Activated T-cell treated with anti-CD3 and anti-CD28 coated beads, Interleukin-2, amount 50 U/mL, for 48 hours (primary cell): ENCODE data around the gene INKA1.
A peak's percentile ranks its signal among the peaks of the same experiment; 100 is the strongest.

ENCODE experiments used
- DNase-seq, 2 experiments: peaks; one replicate each; pipeline ENCODE4 v3.0.0-alpha.2; 2020

Gene INKA1

DNA sequence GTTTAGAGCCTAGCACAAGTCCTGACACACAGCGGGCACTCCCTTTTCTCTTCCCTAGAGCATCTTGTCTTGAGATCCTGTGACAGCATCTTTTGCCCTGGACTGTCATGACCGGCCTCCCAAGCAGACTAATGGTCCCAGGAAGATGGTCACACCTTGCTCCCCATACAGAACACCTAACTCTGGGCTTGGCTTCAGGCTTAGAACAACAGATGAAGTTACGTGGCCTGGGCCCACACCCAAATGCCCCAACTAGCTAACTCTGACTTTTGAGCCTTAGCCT lies 15.9 kb upstream of the INKA1 start:
- peak in 1 of 2 experiments; percentile 36 for DNase-seq

DNA sequence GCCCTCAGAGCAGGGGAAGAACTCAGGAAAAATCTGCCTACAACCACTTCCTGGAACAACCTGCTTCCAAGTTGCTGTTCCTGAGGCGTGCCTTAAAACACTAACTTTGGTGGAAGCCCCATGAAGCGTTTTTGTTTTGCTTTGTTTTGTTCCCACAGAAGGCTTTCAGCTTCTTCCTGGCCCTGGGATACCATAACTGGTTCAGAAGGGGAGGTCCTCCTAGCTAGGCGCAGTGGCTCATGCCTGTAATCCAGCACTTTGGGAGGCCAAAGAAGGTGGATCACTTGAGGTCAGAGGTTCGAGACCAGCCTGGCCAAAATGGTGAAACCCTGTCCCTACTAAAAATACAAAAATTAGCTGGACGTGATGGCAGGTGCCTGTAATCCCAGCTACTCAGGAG lies 15.5 kb upstream of the INKA1 start:
- no peak for DNase-seq

DNA sequence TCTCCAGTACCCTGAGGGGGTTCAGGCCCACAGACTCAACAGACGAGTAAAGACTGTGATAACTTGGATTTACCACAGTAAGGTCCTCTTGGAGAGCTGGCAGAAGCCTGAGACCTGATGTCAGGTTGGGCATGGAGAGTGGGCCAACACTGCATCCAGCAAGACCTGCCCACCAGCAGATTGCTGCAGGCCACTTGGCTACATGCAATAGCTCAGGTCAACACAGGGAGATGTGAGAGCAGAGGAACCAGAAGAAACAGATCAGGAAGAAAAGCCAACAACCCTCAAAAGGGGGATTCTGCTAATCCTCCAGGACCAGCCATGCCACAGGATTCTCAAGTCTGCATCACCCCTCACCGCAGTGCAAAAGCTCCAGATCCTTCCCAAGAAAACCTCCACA lies 15.0 kb upstream of the INKA1 start:
- no peak for DNase-seq

GRCh38 chr3:49790626-49791411 lies 12.2 kb upstream of the INKA1 start:
- no peak for DNase-seq

DNA sequence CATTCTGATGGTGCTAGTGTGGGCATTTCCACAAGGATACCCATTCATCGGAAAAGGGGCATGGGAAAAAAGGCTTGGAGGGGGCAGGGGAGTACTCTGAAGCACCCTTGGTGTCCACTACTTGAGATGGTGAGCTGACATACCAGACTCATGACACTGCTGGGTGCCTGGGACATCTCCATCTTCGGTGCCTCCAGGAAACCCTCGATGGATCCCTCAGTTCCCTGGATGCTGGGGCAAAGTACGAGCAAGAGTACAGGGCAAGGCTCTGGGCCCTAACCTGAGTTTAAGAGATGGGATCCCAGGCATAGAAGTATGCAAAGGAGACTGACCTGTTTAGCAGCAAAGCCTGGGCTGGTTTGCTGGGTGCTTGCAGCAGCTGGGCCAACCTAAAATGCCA lies 11.5 kb upstream of the INKA1 start:
- DNase-seq: no peak

- no peak for DNase-seq
Observed at GRCh38 chr3:49792371-49793150, 10.5 kb upstream of the INKA1 start.

DNA sequence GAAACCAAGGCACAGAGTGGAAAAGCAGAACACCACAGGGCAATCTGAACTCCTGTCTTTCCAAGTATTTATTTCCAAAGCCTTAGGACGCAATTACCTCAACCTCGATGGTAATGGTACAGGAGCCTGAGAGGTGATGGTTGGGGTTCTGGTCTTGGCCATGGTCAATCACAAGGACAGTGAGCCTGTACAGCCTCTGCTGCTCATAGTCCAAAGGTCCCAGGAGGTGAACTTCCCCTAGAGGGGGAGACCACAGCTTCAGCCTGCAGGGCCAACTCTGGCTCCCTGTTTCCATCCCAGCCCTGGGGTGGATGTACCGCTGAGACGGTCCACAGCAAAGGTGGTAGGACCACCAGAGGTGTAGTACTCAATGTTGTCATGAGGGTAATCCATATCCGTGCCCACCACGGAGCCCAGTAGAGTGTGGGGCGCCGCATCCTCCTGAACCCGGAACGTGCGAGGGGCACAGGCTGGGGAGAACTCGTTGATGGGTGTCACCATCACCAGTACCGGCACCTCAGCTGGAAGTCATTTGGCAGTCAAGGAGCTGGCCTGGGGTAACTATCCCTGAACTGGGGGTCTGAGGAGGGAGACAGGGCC lies 9.5 kb upstream of the INKA1 start:
- DNase-seq: no peak

DNA sequence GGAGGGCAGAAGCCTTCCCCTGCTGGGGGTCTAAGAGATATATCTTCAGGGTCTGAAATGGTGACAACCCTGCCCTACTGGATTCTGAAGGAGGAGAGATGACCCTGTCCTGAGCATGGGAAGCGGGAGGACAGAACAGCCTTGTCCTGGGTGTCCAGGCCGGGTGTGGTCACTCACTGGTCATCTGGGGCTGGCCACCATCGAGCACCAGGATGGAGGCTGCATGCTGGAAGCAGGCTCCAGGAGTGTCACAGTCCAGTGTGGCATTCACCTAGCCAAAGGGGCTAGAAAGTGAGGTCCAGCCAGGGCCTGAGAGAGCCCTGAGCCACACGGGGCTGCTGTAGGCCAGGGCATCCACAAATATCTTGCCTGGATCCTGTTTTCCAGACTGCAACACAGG lies 8.6 kb upstream of the INKA1 start:
- DNase-seq: no peak

- DNase-seq: no peak
Observed at GRCh38 chr3:49794926-49795905, 7.8 kb upstream of the INKA1 start.

GRCh38 chr3:49799105-49799504 lies 4.0 kb upstream of the INKA1 start:
- no peak for DNase-seq

DNA sequence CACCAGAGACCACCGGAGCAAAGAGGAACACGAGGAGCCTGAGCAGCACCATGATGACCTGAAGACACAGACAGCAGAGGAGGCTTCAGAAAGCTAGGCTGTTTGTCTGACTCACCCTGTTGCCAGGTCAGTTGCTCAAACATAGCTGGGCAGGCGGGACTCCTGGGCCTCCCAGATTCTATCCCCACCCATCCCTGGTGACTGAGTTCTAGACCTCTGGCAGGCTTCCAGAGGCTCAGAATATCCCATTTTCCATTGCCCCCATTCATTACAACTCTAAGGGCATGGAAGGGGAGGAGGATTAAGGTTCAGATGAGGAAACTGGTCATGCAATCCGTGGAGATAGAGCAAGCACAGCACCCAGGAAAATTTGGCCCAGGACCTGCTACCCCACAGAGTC lies 3.3 kb upstream of the INKA1 start, which contains the start of gene CDHR4:
Gene CDHR4, minus strand, starts transcription at position 113 of the 400 bp plus-strand sequence. Its CDS starts 61 bp downstream, at position 52.
- no peak for DNase-seq

GRCh38 chr3:49801160-49801559 lies 1.9 kb upstream of the INKA1 start:
- DNase-seq: no peak

- peak; percentile 65 to 66 for DNase-seq
Observed at GRCh38 chr3:49803465-49804140, 542 bp downstream of the INKA1 start.

DNA sequence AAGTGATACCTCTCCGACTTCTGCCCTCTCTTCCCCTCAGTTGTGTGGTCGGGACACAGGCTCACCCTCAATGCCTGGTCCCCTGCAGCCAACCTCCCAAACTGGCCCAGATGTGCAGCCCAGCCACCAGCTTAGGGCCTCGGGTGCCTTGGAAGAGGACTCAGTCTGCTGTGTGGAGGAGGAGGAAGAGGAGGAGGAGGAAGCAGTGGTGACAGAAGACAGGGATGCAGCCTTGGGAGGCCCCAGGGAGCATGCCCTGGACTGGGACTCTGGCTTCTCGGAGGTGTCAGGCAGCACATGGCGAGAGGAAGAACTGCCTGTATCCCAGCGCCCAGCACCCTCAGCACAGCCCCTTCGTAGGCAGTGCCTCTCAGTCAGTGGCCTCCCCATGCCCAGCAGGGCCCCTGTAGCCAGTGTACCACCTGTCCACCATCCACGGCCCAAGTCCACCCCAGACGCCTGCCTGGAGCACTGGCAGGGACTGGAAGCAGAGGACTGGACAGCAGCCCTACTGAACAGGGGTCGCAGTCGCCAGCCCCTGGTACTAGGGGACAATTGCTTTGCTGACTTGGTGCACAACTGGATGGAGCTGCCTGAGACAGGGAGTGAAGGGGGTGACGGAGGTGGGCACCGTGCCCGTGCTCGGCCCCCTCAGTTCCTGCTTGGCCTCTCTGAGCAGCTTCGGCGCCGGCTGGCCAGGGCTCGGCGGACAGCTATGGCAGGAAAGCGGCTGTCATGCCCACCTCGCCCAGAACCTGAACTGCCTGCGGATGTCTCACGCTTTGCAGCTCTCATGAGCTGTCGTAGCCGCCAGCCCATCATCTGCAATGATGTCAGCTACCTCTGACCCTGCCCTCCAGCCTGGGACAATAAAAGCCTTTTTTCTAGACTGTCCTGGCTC lies 1.3 kb downstream of the INKA1 start:
- DNase-seq: peak; percentile 29 to 30

GRCh38 chr3:49805367-49805782 lies 2.3 kb downstream of the INKA1 start:
- no peak for DNase-seq

DNA sequence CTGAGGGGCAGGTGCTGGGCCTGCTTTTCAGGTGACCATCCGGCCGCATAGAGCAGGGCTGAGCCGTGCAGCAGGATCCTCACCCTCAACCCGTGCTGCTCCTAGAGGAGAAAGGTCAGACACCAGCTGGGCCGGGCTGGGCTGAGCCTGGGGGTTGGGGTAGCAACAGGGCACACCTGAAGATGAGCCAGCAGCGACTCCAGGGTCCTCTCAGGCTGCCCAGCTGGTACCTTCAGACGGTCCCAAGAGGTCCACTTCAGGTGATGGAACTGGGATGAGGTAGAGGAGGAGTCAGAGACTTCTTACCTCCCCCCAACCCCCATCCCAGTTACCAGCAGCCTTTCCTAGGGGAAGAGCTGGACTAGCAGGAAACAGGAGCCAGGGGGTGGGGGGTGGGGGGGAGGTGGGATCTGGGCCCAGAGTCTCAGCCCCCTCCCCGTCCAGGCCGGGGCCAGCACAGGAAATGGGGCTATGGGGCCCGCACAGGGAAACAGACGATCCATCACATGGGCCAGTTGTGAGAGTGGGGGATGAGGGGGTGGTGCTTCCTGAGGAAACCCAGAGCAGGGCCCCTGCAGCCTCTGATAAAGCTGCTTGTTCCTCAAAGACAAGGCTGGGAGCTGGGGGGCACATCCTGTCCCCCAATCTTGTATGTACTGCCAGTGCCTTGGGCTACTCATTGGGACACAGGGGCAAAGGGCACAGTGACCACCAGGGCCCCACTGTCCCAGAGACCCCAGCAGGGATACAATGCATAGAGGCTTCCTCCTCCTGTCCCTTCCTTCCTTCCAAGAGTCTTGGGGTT lies 3.0 kb downstream of the INKA1 start:
- DNase-seq: peak; percentile 44

- DNase-seq: no peak
Observed at GRCh38 chr3:49806850-49807249, 3.8 kb downstream of the INKA1 start.

DNA sequence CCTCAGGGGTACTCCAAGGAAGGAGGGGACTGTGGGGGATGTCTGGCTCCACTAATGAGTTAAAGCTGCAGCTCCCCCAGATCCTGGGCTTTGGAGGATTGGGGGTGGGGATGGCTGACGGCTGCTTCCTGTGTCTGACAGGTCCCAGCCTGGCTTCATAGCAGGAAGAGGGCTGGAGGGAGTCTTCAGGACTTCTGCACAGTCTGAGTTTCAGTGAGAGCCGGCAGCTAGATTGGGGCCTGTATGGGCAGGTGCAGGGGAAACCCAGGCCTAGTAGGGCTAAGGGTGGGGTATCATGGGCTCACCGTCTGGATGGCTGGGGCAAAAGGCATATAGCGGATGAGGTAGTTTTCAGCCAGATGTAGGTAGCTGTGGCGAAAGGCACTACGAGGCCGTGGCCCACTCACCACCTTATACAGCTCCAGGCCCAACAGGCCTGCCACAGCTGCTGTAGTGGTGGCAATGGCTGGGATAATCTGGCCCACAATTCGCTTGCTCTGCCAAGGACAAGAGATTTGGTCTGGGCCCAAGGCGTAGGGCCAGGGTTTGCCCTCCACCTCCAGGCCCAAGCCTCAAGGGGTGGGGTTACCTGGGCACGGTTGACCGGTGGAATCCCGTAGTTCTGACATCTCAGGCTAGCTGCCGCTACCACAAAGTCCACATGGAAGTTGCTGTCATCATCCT lies 4.5 kb downstream of the INKA1 start:
- no peak for DNase-seq

GRCh38 chr3:49812916-49813496 lies 9.9 kb downstream of the INKA1 start:
- peak in 1 of 2 experiments; percentile 28 for DNase-seq
